ENCODE data around the gene PRDM16.

Gene PRDM16

DNA sequence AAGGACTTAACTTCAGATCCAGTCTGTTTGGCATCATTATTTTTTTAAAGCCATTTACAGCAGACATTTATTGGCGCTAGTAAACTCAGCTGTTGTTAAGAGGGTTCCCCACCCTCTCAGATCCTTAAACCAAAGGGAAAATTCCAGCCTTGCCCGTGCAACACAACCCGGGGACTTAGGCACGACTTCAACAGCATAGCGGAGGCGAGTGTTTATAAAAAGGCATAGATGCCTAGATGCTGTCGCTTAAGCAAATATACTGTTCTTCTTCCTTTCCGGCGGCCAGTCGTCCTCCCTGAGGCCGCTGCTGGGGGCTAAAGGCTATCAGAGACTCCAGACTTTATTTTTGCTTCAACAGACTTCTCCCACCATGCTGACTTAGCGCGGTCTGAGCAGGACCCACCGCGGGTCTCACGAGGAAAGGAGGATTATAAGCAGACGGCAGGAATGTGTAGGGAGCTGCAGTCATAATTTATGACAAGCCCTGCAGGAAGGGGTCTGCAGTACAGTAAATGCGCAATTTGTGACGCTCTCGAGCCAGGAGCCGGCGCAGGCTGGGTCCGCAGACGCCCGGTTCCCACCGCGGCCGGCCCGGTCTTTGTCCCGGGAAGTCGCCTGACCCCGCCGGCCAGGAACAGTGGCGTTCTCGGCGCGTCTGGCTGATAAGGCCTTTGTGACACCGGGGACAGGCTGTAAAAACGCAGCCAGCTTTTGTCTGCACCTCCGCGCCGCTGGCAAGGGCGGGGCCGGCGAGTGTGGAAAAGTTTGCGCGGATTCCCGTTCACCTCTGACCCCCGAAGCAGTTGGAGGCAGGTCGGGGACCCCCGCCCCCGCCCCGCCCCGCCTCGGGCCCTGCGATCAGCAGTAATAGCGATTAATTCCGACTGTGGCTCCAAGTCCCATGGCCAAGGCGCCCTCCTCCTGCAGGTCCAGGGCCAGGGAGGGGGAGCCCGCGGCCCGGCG is 324.3 kb downstream of the PRDM16 start:
- TF ChIP-seq, protein P1, sequence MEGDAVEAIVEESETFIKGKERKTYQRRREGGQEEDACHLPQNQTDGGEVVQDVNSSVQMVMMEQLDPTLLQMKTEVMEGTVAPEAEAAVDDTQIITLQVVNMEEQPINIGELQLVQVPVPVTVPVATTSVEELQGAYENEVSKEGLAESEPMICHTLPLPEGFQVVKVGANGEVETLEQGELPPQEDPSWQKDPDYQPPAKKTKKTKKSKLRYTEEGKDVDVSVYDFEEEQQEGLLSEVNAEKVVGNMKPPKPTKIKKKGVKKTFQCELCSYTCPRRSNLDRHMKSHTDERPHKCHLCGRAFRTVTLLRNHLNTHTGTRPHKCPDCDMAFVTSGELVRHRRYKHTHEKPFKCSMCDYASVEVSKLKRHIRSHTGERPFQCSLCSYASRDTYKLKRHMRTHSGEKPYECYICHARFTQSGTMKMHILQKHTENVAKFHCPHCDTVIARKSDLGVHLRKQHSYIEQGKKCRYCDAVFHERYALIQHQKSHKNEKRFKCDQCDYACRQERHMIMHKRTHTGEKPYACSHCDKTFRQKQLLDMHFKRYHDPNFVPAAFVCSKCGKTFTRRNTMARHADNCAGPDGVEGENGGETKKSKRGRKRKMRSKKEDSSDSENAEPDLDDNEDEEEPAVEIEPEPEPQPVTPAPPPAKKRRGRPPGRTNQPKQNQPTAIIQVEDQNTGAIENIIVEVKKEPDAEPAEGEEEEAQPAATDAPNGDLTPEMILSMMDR (IDR thresholded peaks at IDR 0.05; ENCODE audit: borderline replicate concordance, insufficient read depth, low read depth, low read length) = no peak
- no peak overlapping the region for H3K4me3 ChIP-seq (ENCODE audit: low read depth, low read length)

DNA sequence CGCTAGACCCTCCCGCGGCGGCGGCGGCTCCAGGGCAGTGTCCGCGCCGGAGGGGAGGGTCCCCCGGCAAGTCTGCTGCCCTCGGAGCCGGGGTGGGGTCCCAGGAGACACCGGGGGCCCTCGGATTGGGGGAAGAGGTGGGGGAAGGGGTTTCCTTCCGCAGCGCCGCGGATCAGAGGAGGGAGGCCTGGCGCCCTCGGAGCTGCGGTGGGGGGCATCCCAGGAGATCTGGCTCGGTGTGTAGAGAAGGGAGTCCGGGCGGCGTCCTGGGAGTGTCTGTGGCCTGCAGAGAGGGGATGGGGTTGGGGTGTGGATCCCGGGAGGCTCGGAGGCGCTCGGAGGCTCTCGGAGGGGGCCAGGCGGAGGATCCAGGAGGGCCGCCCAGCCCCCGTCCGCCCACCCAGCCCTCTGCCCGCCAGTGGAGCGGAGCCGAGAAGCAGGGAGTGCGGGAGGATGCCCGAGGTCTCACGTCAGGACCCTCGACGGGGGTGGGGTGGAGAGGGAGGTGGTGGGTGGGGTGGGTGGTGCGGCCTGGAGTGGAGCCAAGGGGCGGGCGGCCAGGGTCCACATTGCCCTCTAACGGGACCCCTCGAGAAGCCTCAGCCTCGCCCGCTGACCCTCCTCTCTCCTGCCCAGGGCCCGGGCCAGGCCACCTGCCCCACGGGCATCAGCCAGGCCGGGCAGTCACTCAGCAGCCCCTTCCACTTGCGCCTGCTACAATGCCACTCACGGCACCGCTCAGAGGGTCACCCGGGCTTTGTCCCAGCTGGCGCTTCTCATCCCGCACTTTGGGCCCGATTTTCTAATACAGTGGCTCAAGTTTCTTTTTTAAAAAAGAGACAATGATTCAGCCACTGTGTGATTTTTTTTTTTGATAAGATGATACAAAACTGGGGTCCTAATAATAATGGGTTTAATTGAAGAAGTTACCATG is 325.3 kb downstream of the PRDM16 start:
- TF ChIP-seq, protein P1 (IDR thresholded peaks at IDR 0.05; ENCODE audit: borderline replicate concordance, insufficient read depth, low read depth, low read length) = no peak
- no peak overlapping the region for H3K4me3 ChIP-seq (ENCODE audit: low read depth, low read length)

DNA sequence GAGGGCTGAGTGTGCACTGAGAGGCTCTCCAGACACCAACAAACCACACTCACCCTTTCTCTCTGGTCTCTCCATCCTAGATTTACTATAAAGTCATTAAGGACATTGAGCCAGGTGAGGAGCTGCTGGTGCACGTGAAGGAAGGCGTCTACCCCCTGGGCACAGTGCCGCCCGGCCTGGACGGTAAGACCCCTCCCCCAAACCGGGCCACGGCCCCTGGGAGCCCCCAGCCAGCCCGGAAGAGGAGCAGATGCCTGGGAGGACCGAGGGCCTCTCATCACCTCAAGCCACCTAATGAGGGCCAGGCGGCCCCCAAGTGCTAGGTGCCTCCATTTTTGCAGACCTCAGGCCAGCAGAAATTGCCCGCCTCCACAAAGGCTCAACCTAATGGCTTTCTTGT is 327.4 kb downstream of the PRDM16 start:
- TF ChIP-seq, protein P1 (IDR thresholded peaks at IDR 0.05; ENCODE audit: borderline replicate concordance, insufficient read depth, low read depth, low read length) = no peak
- no peak overlapping the region for H3K4me3 ChIP-seq (ENCODE audit: low read depth, low read length)

DNA sequence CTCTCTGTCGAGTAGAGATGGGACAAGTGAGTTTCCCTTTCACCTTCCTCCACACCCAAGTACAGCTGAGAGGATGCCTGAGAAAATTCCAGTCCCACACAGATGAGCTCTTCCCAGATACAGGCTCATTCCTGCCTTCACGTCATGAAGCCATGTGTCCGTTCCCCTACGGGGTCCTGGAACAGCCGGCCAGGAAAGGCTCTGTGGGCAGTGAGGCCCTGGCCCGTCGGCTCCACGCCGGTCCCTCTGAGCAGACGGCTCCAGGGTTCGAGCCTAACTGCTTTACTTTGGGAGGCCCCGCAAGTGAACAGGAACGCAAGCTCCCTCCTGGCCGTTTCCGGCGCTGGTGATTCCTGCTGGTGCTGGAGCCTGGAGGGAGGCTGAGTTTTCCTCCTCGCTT is 328.3 kb downstream of the PRDM16 start:
- TF ChIP-seq, protein P1 (IDR thresholded peaks at IDR 0.05; ENCODE audit: borderline replicate concordance, insufficient read depth, low read depth, low read length) = no peak
- no peak overlapping the region for H3K4me3 ChIP-seq (ENCODE audit: low read depth, low read length)

DNA sequence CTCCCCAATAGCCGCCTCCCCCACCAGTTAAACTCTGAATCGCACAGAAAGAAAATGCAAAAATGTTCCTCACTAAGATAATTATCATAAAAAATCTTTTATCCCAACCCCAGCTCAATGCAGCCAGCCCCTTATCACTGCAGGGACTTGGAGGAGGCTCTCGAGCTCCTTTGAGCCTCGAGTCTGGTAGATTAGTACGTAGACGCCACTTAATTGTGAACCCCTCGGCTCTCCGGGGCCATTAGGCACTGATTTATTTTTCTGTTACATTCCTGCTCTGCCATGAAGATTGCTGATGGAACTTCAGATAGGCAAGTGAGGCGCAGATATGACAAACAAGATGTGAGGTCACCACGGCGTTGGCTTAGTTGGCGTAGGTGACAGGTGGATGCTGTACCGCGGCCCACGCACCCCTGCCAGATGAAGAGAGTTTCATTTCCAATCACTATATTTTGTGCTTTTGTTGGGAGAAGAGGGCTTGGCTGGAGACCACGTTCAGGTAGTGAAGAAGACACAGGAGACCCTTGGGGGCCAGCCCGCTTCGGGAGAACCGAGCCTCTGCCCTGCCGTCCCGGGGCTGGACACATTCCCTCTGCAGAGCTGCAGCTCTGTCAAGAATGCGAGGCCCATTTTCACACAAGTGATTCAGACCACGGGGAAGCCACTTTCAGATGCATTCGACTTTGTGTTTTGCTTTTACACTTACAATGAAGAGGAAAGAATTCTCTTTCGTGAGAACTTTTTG is 329.6 kb downstream of the PRDM16 start:
- H3K4me3 ChIP-seq (ENCODE audit: low read depth, low read length) = no peak overlapping the region
- TF ChIP-seq, protein P1 (IDR thresholded peaks at IDR 0.05; ENCODE audit: borderline replicate concordance, insufficient read depth, low read depth, low read length) = no peak

DNA sequence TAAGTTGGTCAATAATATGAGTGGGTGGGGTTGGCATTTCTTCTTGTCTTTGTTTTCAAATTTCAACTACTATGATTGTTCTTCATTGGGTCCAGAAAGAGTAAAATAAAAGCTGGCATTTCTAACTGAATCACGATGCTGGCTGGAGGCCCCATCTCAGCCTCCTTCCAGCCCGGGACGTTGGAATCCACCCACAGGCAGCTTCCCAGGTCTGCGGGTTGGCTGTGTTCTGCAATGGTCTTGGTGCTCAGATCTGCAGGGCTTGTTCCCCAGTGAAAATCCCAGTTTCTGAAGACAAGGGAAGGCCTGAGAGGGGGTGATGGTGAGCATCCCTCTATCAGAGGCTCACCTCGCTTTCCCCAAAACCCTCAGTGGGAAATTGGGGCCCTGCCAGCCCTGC is 330.7 kb downstream of the PRDM16 start:
- no peak overlapping the region for H3K4me3 ChIP-seq (ENCODE audit: low read depth, low read length)
- TF ChIP-seq, protein P1 (IDR thresholded peaks at IDR 0.05; ENCODE audit: borderline replicate concordance, insufficient read depth, low read depth, low read length) = no peak

All from GM12875 (cell line).